Adipocyte (in vitro differentiated cells): ENCODE results near the gene CKM.
"Not testable (repeated sequence)": the region's sequence is repeated elsewhere in the genome, so short reads cannot be mapped to it uniquely, and the experiment has no call there.

Experiments
- DNase-seq: peaks from one replicate; pipeline ENCODE4 v3.0.0-alpha.2; 2015; ENCODE audit warnings: low read depth
- H3K27me3 ChIP-seq: replicated peaks from 2 replicates; pipeline ENCODE4 v1.7.0; 2013; ENCODE audit warnings: mild to moderate bottlenecking, low read length, moderate library complexity; ENCODE audit not compliant: control insufficient read depth, insufficient read depth
- H3K36me3 ChIP-seq: 2 replicates; pipeline ENCODE4 v1.7.0; 2013; ENCODE audit warnings: low read length, mild to moderate bottlenecking, moderate library complexity; ENCODE audit not compliant: control insufficient read depth, insufficient read depth, severe bottlenecking
- H3K4me1 ChIP-seq: 2 replicates; pipeline ENCODE4 v1.7.0; 2013; ENCODE audit warnings: mild to moderate bottlenecking, low read length, moderate library complexity; ENCODE audit not compliant: control insufficient read depth, insufficient read depth
- H3K4me3 ChIP-seq: 2 replicates; pipeline ENCODE4 v1.7.0; 2013; ENCODE audit warnings: mild to moderate bottlenecking, low read length, moderate library complexity
- H3K9ac ChIP-seq: 2 replicates; pipeline ENCODE4 v1.7.0; 2013; ENCODE audit warnings: mild to moderate bottlenecking, low read length, moderate library complexity
- H3K9me3 ChIP-seq: 2 replicates; pipeline ENCODE4 v1.7.0; 2013; ENCODE audit warnings: mild to moderate bottlenecking, low read length, moderate library complexity; ENCODE audit not compliant: control insufficient read depth

The CKM gene

GRCh38 chr19:45279587-45280192, 43.0 kb downstream of the CKM start:
- Histone ChIP-seq H3K4me3 (no peak overlapping the region), H3K27me3 (no peaks in the 10 kb centered on the region), H3K4me1 (no peaks in the 10 kb centered on the region), H3K9me3 (no peaks in the 10 kb centered on the region), H3K9ac (no peak overlapping the region), H3K36me3 (peaks cover 56% of the 10 kb centered on the region)
- no peak for DNase-seq

GRCh38 chr19:45278087-45278486, 44.6 kb downstream of the CKM start:
- Histone ChIP-seq H3K4me3 (no peak overlapping the region), H3K9ac (no peak overlapping the region), H3K36me3 (peaks cover 59% of the 10 kb centered on the region), H3K27me3 (no peaks in the 10 kb centered on the region), H3K4me1 (peaks cover 3% of the 10 kb centered on the region), H3K9me3 (no peaks in the 10 kb centered on the region)
- DNase-seq = no peak

DNA sequence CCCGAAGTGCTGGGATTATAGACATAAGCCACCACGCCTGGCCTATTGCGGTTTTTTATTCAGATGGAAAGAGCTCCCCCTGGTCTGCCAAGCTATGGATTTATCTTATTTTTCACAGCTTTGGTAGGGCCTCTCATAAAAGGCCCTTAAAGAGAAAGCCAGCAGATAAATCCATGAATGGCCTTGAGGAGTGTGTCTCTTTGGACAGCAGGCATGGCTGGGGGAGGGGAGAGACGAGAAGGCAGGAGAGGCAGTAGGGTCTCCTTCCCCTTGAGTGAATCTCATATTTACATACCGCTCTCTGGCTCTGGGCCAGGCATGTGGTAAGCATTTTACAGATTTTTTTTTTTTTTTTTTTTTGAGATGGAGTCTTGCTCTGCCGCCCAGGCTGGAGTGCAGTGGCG, 46.4 kb downstream of the CKM start:
- Histone ChIP-seq H3K9ac (no peak overlapping the region), H3K9me3 (no peaks in the 10 kb centered on the region), H3K27me3 (no peaks in the 10 kb centered on the region), H3K4me3 (no peak overlapping the region), H3K4me1 (peaks cover 7% of the 10 kb centered on the region), H3K36me3 (peaks cover 58% of the 10 kb centered on the region)
- peak; percentile 14 for DNase-seq

- H3K27me3 ChIP-seq = no peaks in the 10 kb centered on the region
- no peak overlapping the region for H3K9ac ChIP-seq
- peaks cover 7% of the 10 kb centered on the region for H3K4me1 ChIP-seq
- DNase-seq = no peak
- no peaks in the 10 kb centered on the region for H3K9me3 ChIP-seq
- H3K4me3 ChIP-seq = no peak overlapping the region
- H3K36me3 ChIP-seq = peaks cover 53% of the 10 kb centered on the region
These were observed 47.2 kb downstream of the CKM start for GRCh38 chr19:45275370-45275971.

DNA sequence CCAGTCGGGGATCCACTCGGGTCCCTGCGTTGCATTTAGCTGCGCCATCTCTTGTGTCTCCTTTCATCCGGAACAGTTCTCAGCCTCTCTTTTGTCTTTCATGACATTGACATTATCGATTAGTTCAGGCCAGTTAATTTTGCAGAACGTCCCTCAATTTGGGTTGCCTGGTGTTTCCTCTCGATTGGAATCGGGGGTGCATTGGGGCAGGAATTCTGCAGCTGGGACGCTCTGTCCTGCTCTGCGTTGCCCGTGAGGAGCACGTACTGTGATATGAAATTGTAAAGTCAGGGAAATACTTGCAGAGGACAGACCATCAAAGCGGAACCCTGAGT, 49.2 kb downstream of the CKM start:
- H3K36me3 ChIP-seq = peaks cover 49% of the 10 kb centered on the region
- no peak for DNase-seq
- no peaks in the 10 kb centered on the region for H3K9me3 ChIP-seq
- H3K4me1 ChIP-seq = peaks cover 7% of the 10 kb centered on the region
- H3K4me3 ChIP-seq = no peak overlapping the region
- no peak overlapping the region for H3K9ac ChIP-seq
- H3K27me3 ChIP-seq = no peaks in the 10 kb centered on the region

- Histone ChIP-seq H3K36me3 (peaks cover 51% of the 10 kb centered on the region), H3K4me3 (no peak overlapping the region)
- DNase-seq = no peak
These were observed 51.0 kb downstream of the CKM start for GRCh38 chr19:45271735-45272108.

DNA sequence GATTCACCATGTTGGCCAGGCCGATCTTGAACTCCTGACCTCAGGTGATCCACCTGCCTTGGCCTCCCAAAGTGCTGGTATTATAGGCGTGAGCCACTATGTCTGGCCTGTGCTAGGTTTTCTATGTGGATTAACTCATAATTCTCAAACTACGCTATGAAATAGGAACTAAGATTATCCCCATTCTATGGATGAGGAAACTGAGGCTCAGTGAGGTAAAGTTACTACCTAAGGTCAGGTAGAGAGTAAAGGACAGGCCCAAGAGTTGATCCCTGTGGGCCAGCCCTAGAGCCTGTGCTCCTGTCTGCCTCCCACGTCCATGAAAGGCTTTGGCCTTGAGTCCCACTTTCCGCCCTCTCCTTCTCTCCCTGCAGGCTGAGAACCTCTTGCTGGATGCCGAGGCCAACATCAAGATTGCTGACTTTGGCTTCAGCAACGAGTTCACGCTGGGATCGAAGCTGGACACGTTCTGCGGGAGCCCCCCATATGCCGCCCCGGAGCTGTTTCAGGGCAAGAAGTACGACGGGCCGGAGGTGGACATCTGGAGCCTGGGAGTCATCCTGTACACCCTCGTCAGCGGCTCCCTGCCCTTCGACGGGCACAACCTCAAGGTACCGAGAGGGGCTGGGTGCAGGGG, 51.5 kb downstream of the CKM start:
- H3K36me3 ChIP-seq = peaks cover 54% of the 10 kb centered on the region
- H3K27me3 ChIP-seq = no peaks in the 10 kb centered on the region

More at GRCh38 chr19:45271735-45272108, 51.0 kb downstream of the CKM start:
- H3K9ac ChIP-seq = no peak overlapping the region
- H3K9me3 ChIP-seq = no peaks in the 10 kb centered on the region
- H3K27me3 ChIP-seq = no peaks in the 10 kb centered on the region
- peaks cover 7% of the 10 kb centered on the region for H3K4me1 ChIP-seq

GRCh38 chr19:45269939-45270338, 52.7 kb downstream of the CKM start:
- not testable (repeated sequence) for H3K9me3 ChIP-seq, H3K9ac ChIP-seq, H3K27me3 ChIP-seq, DNase-seq, H3K4me3 ChIP-seq, H3K4me1 ChIP-seq
- peaks cover 48% of the 10 kb centered on the region for H3K36me3 ChIP-seq

More for the DNA sequence above, 51.5 kb downstream of the CKM start:
- Histone ChIP-seq H3K4me1 (peaks cover 7% of the 10 kb centered on the region), H3K9me3 (no peaks in the 10 kb centered on the region), H3K9ac (no peak overlapping the region), H3K4me3 (no peak overlapping the region)
- no peak for DNase-seq

- Histone ChIP-seq H3K36me3 (peaks cover 31% of the 10 kb centered on the region), H3K27me3 (no peaks in the 10 kb centered on the region), H3K4me3 (no peak overlapping the region), H3K9ac (no peak overlapping the region), H3K9me3 (no peaks in the 10 kb centered on the region), H3K4me1 (no peaks in the 10 kb centered on the region)
- no peak for DNase-seq
These were observed 55.4 kb downstream of the CKM start for GRCh38 chr19:45267296-45267695.

DNA sequence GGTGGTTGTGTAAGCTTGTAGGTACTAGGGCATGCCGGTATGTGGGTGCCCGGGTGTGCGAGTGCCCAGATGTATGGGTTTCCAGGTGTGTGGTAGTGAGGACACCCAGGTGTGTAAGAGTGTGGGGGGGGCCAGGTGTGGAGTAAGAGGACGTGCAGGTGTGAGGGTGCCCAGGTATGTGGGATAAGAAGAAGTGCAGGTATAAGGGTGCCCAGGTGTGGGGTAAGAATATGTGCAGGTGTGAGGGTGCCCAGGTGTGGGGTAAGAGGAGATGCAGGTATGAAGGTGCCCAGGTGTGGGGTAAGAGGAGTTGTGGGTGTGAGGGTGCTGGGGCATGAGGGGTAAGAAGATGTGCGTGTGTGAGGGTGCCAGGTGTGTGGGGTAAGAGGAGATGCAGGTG, 57.3 kb downstream of the CKM start:
- no peak overlapping the region for H3K9ac ChIP-seq
- no peaks in the 10 kb centered on the region for H3K27me3 ChIP-seq
- H3K36me3 ChIP-seq = peaks cover 28% of the 10 kb centered on the region
- no peak for DNase-seq
- H3K4me1 ChIP-seq = no peaks in the 10 kb centered on the region
- no peak overlapping the region for H3K4me3 ChIP-seq
- H3K9me3 ChIP-seq = no peaks in the 10 kb centered on the region

- Histone ChIP-seq H3K36me3 (peaks cover 24% of the 10 kb centered on the region), H3K9me3 (no peaks in the 10 kb centered on the region), H3K9ac (no peak overlapping the region), H3K27me3 (no peaks in the 10 kb centered on the region), H3K4me3 (no peak overlapping the region), H3K4me1 (no peaks in the 10 kb centered on the region)
- no peak for DNase-seq
These were observed 57.8 kb downstream of the CKM start for GRCh38 chr19:45264781-45265317.
